ENCODE measurements around the gene DYNC1LI1. TPM values are rescaled to one million over a fixed set of nuclear protein-coding genes. Genes with fewer than 3 reads are reported as not detected.

The DYNC1LI1 gene
- total RNA-seq, 1 experiment from 2014 or later: 56.2 TPM

- Histone ChIP-seq H3K27ac (ENCODE audit: insufficient read length, low read depth, low read length) (no peak overlapping the region), H4K91ac (ENCODE audit: insufficient read length, low read depth, low read length) (no peak overlapping the region), H3K4ac (ENCODE audit: low read depth, low read length) (no peak overlapping the region), H2BK5ac (ENCODE audit: insufficient read length, low read length) (no peak overlapping the region), H3K4me1 (ENCODE audit: insufficient read depth, low read length) (peaks cover 5% of the 10 kb centered on the region), H3K18ac (ENCODE audit: insufficient read length, low read depth, low read length) (no peak overlapping the region), H2BK20ac (ENCODE audit: low read depth, low read length, poor library complexity, severe bottlenecking) (no peak overlapping the region), H4K8ac (replicated peaks; ENCODE audit: insufficient read length, low read depth, low read length) (no peak overlapping the region), H2BK120ac (ENCODE audit: low read depth, low read length, poor library complexity, severe bottlenecking) (no peak overlapping the region), H2BK15ac (ENCODE audit: low read depth, low read length) (no peak overlapping the region), H3K14ac (ENCODE audit: insufficient read depth, low read length) (no peak overlapping the region), H4K5ac (ENCODE audit: insufficient read length, low read depth, low read length) (no peak overlapping the region), H3K4me2 (ENCODE audit: insufficient read depth, insufficient read length, low read length) (no peak overlapping the region), H3K9me3 (ENCODE audit: control insufficient read depth, low read depth, low read length) (no peaks in the 10 kb centered on the region), H3K79me2 (ENCODE audit: insufficient read depth, low read length) (no peaks in the 10 kb centered on the region), H3K23ac (ENCODE audit: insufficient read length, low read depth, low read length) (no peak overlapping the region), H3K79me1 (ENCODE audit: insufficient read depth, low read depth, low read length, poor library complexity, severe bottlenecking) (no peaks in the 10 kb centered on the region), H3K23me2 (ENCODE audit: insufficient read length, low read depth, low read length, poor library complexity, severe bottlenecking) (peaks cover 4% of the 10 kb centered on the region), H3K9ac (ENCODE audit: extremely low read depth, insufficient read length, low read length) (no peak overlapping the region), H3K27me3 (ENCODE audit: insufficient read depth, low read length) (peaks cover 2% of the 10 kb centered on the region; the same call in 1 of the 2 replicates), H2AK5ac (ENCODE audit: insufficient read length, low read length) (no peak overlapping the region), H2AFZ (ENCODE audit: low read length) (no peak overlapping the region), H3T11ph (ENCODE audit: low read length) (no peak overlapping the region), H2BK12ac (ENCODE audit: insufficient read length, low read depth, low read length) (no peak overlapping the region), H4K20me1 (ENCODE audit: control insufficient read depth, insufficient read depth, insufficient read length) (no peaks in the 10 kb centered on the region), H3K56ac (ENCODE audit: insufficient read length, low read depth, low read length) (no peak overlapping the region)
- H3K9me3 Mint-ChIP-seq: no peaks in the 10 kb centered on the region
- H3K27ac Mint-ChIP-seq: no peak overlapping the region
- no peaks in the 10 kb centered on the region for H3K36me3 Mint-ChIP-seq (ENCODE audit: insufficient read depth in 1 of 3, low read depth in 3 of 3)
- H3K4me1 Mint-ChIP-seq: peaks cover 43 to 47% of the 10 kb centered on the region in 2 experiments
- no CpG with 5 or more reads among the region's 2 CpGs for WGBS (ENCODE audit: extremely low coverage, insufficient read length, low lambda C conversion rate)
- no peak overlapping the region for H3K4me3 Mint-ChIP-seq
- peaks cover 37% of the 10 kb centered on the region for H3K27me3 Mint-ChIP-seq (ENCODE audit: low read depth)
- DNase-seq: no peak
- TF ChIP-seq CTCF (conservative IDR thresholded peaks at IDR 0.05): no peak
Measured at GRCh38 chr3:32595323-32595722, 24.7 kb upstream of the DYNC1LI1 start.

Measured in H9 (cell line).